Measurements from ENCODE around the gene LRRFIP1. TPM values are rescaled to one million over a fixed set of nuclear protein-coding genes. Genes with fewer than 3 reads are reported as not detected.

The LRRFIP1 gene
- total and polyA plus RNA-seq, 2 of the 13 experiments (the other 11 are each of a cell fraction or from before 2014, with no cell fraction given): 15.9 to 40.5 TPM

DNA sequence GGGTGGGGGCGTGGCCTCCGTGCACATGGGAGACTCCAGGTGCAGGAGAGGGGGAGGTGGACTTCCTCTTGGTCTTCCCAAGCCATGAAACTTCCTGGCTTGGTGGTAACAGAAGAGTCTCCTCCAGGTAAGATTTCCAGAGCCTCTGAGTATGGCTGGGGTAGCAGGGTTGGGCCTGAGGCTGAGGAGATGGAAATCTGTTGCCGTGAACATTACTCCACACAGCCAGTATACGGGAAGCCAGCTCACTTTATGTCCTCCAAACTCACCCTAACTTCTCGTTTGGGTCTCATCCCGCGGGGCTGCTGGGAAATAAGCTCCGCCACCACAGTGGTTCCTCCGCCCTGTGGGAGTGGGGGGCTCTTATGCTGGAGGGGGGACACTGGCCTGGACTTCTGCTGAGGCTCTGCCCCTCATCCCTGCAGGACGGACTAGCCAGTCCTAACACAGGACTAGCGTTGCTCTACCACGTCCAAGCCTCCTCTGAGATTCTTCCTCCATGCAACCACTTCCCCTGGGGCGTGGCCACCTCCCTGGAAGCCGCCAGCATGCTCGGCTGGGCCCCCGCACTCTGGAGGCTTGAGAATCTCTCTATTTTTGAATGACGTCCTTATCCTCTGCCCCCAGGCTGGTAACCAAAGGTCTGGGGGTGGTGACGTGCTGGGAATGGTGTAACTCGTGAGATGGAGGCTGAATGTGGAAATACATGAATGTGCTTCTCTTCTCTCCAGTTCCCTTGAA lies 36.1 kb upstream of the LRRFIP1 start (continued):
- TF ChIP-seq, protein P1, sequence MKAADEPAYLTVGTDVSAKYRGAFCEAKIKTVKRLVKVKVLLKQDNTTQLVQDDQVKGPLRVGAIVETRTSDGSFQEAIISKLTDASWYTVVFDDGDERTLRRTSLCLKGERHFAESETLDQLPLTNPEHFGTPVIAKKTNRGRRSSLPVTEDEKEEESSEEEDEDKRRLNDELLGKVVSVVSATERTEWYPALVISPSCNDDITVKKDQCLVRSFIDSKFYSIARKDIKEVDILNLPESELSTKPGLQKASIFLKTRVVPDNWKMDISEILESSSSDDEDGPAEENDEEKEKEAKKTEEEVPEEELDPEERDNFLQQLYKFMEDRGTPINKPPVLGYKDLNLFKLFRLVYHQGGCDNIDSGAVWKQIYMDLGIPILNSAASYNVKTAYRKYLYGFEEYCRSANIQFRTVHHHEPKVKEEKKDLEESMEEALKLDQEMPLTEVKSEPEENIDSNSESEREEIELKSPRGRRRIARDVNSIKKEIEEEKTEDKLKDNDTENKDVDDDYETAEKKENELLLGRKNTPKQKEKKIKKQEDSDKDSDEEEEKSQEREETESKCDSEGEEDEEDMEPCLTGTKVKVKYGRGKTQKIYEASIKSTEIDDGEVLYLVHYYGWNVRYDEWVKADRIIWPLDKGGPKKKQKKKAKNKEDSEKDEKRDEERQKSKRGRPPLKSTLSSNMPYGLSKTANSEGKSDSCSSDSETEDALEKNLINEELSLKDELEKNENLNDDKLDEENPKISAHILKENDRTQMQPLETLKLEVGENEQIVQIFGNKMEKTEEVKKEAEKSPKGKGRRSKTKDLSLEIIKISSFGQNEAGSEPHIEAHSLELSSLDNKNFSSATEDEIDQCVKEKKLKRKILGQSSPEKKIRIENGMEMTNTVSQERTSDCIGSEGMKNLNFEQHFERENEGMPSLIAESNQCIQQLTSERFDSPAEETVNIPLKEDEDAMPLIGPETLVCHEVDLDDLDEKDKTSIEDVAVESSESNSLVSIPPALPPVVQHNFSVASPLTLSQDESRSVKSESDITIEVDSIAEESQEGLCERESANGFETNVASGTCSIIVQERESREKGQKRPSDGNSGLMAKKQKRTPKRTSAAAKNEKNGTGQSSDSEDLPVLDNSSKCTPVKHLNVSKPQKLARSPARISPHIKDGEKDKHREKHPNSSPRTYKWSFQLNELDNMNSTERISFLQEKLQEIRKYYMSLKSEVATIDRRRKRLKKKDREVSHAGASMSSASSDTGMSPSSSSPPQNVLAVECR (CRISPR knock-in tag; IDR thresholded peaks at IDR 0.05; ENCODE audit: borderline replicate concordance): no peak
- TF ChIP-seq, protein P2, sequence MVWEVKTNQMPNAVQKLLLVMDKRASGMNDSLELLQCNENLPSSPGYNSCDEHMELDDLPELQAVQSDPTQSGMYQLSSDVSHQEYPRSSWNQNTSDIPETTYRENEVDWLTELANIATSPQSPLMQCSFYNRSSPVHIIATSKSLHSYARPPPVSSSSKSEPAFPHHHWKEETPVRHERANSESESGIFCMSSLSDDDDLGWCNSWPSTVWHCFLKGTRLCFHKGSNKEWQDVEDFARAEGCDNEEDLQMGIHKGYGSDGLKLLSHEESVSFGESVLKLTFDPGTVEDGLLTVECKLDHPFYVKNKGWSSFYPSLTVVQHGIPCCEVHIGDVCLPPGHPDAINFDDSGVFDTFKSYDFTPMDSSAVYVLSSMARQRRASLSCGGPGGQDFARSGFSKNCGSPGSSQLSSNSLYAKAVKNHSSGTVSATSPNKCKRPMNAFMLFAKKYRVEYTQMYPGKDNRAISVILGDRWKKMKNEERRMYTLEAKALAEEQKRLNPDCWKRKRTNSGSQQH (CRISPR knock-in tag; IDR thresholded peaks at IDR 0.05; ENCODE audit: low read depth): 0 out of 2 replicates have a peak, but pooled peaks have one; percentile 12
- no peak for TF ChIP-seq CHCHD3 (CRISPR knock-in tag; IDR thresholded peaks at IDR 0.05)
- TF ChIP-seq, protein P3, sequence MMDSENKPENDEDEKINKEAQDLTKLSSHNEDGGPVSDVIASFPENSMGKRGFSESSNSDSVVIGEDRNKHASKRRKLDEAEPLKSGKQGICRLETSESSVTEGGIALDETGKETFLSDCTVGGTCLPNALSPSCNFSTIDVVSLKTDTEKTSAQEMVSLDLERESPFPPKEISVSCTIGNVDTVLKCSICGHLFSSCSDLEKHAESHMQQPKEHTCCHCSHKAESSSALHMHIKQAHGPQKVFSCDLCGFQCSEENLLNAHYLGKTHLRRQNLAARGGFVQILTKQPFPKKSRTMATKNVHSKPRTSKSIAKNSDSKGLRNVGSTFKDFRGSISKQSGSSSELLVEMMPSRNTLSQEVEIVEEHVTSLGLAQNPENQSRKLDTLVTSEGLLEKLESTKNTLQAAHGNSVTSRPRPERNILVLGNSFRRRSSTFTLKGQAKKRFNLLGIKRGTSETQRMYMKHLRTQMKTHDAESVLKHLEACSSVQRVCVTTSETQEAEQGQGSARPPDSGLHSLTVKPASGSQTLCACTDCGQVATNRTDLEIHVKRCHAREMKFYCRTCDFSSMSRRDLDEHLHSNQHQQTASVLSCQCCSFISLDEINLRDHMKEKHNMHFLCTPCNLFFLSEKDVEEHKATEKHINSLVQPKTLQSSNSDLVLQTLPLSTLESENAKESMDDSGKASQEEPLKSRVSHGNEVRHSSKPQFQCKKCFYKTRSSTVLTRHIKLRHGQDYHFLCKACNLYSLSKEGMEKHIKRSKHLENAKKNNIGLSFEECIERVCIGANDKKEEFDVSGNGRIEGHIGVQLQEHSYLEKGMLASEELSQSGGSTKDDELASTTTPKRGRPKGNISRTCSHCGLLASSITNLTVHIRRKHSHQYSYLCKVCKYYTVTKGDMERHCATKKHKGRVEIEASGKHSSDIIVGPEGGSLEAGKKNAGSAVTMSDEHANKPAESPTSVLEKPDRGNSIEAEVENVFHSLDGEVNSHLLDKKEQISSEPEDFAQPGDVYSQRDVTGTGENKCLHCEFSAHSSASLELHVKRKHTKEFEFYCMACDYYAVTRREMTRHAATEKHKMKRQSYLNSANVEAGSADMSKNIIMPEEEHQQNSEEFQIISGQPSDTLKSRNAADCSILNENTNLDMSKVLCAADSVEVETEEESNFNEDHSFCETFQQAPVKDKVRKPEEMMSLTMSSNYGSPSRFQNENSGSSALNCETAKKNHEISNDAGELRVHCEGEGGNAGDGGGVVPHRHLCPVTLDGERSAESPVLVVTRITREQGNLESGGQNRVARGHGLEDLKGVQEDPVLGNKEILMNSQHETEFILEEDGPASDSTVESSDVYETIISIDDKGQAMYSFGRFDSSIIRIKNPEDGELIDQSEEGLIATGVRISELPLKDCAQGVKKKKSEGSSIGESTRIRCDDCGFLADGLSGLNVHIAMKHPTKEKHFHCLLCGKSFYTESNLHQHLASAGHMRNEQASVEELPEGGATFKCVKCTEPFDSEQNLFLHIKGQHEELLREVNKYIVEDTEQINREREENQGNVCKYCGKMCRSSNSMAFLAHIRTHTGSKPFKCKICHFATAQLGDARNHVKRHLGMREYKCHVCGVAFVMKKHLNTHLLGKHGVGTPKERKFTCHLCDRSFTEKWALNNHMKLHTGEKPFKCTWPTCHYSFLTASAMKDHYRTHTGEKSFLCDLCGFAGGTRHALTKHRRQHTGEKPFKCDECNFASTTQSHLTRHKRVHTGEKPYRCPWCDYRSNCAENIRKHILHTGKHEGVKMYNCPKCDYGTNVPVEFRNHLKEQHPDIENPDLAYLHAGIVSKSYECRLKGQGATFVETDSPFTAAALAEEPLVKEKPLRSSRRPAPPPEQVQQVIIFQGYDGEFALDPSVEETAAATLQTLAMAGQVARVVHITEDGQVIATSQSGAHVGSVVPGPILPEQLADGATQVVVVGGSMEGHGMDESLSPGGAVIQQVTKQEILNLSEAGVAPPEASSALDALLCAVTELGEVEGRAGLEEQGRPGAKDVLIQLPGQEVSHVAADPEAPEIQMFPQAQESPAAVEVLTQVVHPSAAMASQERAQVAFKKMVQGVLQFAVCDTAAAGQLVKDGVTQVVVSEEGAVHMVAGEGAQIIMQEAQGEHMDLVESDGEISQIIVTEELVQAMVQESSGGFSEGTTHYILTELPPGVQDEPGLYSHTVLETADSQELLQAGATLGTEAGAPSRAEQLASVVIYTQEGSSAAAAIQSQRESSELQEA (CRISPR knock-in tag; IDR thresholded peaks at IDR 0.05; ENCODE audit: not compliant biosample characterization): no peak
- no peak for TF ChIP-seq NCOA1 (CRISPR knock-in tag; IDR thresholded peaks at IDR 0.05)
- TF ChIP-seq SP1 (IDR thresholded peaks at IDR 0.05): no peak
- TF ChIP-seq SP1 (CRISPR knock-in tag; IDR thresholded peaks at IDR 0.05): peak; percentile 34; the same call in 1 of the 2 replicates

Measured in HepG2 (cell line).